ENCODE measurements around the gene PSMD13. TPM values are rescaled to one million over a fixed set of nuclear protein-coding genes. Genes with fewer than 3 reads are reported as not detected.

The PSMD13 gene
- total RNA-seq, 6 donors from 2014 or later = 85.2 to 113 (median 106) TPM

DNA sequence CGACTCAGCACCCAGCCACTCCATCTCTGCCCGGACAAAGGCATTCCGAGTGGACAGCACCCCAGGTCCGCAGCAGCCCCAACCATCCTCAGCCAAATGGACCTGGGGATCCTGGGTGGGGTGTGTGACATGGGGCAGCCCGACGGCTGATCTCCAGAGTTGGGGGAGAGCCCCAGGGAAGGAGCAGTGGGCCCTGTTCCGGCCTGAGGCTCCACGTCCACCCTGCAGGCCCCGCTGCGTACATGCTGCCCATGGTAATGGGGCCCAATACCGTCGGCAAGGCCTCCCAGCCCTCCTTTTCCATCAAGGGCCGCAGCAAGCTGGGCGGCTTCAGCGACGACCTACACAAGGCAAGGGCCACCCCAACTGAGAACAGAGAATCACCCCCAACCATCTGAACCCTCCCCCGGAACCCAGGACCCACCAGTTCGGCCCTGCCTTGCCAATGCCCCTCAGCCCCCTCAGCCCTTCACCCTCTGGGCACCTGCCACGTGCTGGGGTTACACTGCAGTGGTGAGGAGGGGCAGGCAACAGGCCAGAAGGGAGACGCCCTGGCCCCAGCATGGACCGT, 38.5 kb upstream of the PSMD13 start:
- H3K9me3 ChIP-seq = no peaks in the 10 kb centered on the region
- no peak overlapping the region for H3K27ac ChIP-seq
- no peaks in the 10 kb centered on the region for H3K27me3 ChIP-seq
- TF ChIP-seq POLR2A (IDR thresholded peaks at IDR 0.05) = no peak
- no peak for TF ChIP-seq CTCF (IDR thresholded peaks at IDR 0.05)
- TF ChIP-seq EP300 (IDR thresholded peaks at IDR 0.05) = no peak
- TF ChIP-seq POLR2AphosphoS5 (IDR thresholded peaks at IDR 0.05) = no peak
- H3K4me1 ChIP-seq = peaks cover 0 to 7% (median 4%) of the 10 kb centered on the region in 4 donors
- 87 to 95% methylated on average over 15 to 18 of the region's 21 CpGs for WGBS, 2 donors
- DNase-seq (peak in 1 of 2 donors; percentile 68), ATAC-seq (ENCODE audit: low FRiP score in 2 of 2) (no peak)
- no peak overlapping the region for H3K4me3 ChIP-seq
- H3K36me3 ChIP-seq = peaks cover 0 to 26% (median 9%) of the 10 kb centered on the region in 4 donors

DNA sequence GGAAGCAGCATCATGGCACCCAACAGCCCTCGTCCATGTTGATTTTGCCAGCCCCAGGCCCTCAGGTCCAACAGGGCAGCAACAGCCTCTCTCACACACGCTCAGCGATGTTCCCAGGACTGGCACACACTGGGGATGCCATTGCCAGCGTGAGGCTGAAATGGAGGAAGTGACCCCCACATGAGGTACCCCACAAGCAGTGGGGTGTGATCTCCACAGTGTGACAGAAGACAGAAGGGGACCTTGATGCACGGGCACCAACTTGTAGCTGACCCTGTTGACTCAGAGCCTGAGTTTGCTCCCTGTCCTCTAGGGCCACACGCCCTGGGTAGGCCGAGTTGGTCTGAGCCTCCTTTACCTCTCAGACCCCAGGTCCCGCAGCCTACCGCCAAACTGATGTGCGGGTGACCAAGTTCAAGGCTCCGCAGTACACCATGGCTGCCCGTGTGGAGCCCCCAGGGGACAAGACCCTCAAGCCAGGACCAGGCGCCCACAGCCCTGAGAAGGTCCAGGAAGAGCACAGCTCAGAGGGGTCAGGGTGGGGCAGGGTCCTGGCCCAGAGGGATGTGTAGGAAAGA, 37.7 kb upstream of the PSMD13 start:
- Histone ChIP-seq H3K36me3 (peaks cover 0 to 33% (median 17%) of the 10 kb centered on the region in 4 donors), H3K4me1 (peaks cover 2 to 15% (median 6%) of the 10 kb centered on the region in 4 donors), H3K4me3 (no peak overlapping the region), H3K9me3 (no peaks in the 10 kb centered on the region), H3K27me3 (no peaks in the 10 kb centered on the region), H3K27ac (no peak overlapping the region)
- TF ChIP-seq CTCF (IDR thresholded peaks at IDR 0.05) (no peak), POLR2A (IDR thresholded peaks at IDR 0.05) (no peak), POLR2AphosphoS5 (IDR thresholded peaks at IDR 0.05) (no peak), EP300 (IDR thresholded peaks at IDR 0.05) (no peak)
- 85 to 88% methylated on average over 10 to 11 of the region's 13 CpGs for WGBS, 2 donors
- peak; percentile 4 to 8 for ATAC-seq (ENCODE audit: low FRiP score in 2 of 2)
- no peak for DNase-seq

GRCh38 chr11:199782-200181, 37.0 kb upstream of the PSMD13 start:
- Histone ChIP-seq H3K27me3 (no peaks in the 10 kb centered on the region), H3K9me3 (no peaks in the 10 kb centered on the region), H3K4me3 (no peak overlapping the region), H3K4me1 (peaks cover 3 to 21% (median 9%) of the 10 kb centered on the region in 4 donors), H3K27ac (no peak overlapping the region), H3K36me3 (peaks cover 0 to 40% (median 24%) of the 10 kb centered on the region in 4 donors)
- TF ChIP-seq POLR2AphosphoS5 (IDR thresholded peaks at IDR 0.05) (no peak), CTCF (IDR thresholded peaks at IDR 0.05) (no peak), POLR2A (IDR thresholded peaks at IDR 0.05) (peak in 1 of 4 donors; percentile 8)
- WGBS, 2 donors = 85% methylated on average over 8 of the region's 8 CpGs
- DNase-seq (no peak), ATAC-seq (ENCODE audit: low FRiP score in 2 of 2) (no peak)

- Histone ChIP-seq H3K4me3 (no peak overlapping the region), H3K27ac (no peak overlapping the region), H3K9me3 (no peaks in the 10 kb centered on the region), H3K4me1 (peaks cover 8 to 26% (median 13%) of the 10 kb centered on the region in 4 donors), H3K36me3 (peaks cover 0 to 47% (median 30%) of the 10 kb centered on the region in 4 donors), H3K27me3 (no peaks in the 10 kb centered on the region)
- TF ChIP-seq CTCF (IDR thresholded peaks at IDR 0.05) (no peak), POLR2A (IDR thresholded peaks at IDR 0.05) (no peak), POLR2AphosphoS5 (IDR thresholded peaks at IDR 0.05) (no peak), EP300 (IDR thresholded peaks at IDR 0.05) (no peak)
- 86% methylated on average over 10 to 13 of the region's 13 CpGs for WGBS, 2 donors
- ATAC-seq (ENCODE audit: low FRiP score in 2 of 2) (no peak), DNase-seq (no peak)
These were observed 36.4 kb upstream of the PSMD13 start for GRCh38 chr11:200224-201003.

All from upper lobe of left lung (tissue), 6 donors.